PC-3 (cell line): ENCODE data around the gene ELMOD3. TPM values are rescaled to one million over a fixed set of nuclear protein-coding genes. Genes with fewer than 3 reads are reported as not detected.
"Not testable (repeated sequence)": the region's sequence is repeated elsewhere in the genome, so short reads cannot be mapped to it uniquely, and the experiment has no call there.

Experiments used
- ATAC-seq: fragments of 200-7000 bp; cut with Tn5 transposase; 2 replicates; pipeline ENCODE4 v1.9.1; 2020; ENCODE audit warnings: mild to moderate bottlenecking, moderate library complexity
- BruUV-seq: library from RNA; stranded (reverse); fragments of 400-500 nt; replicated peaks from 2 replicates; lab custom pipeline; 2021; lab: Mats Ljungman, UMichigan
- CTCF ChIA-PET: fragments of 300-600 bp; sonication (Branson Sonifier 250); formaldehyde crosslinking; loops from one replicate; lab custom pipeline; 2022; ENCODE audit warnings: antibody characterized with exemption; lab: Charles Lee
- POLR2A ChIA-PET: fragments of 300-600 bp; sonication (Branson Sonifier 250); formaldehyde crosslinking; loops from one replicate; lab custom pipeline; 2022; ENCODE audit warnings: antibody characterized with exemption; ENCODE audit not compliant: unreplicated experiment; lab: Charles Lee
- DNase-seq: peaks from one replicate; pipeline ENCODE4 v3.0.0-alpha.2; 2015
- H2AFZ ChIP-seq: fragments of 300-600 bp; sonication (generic); 2 replicates; pipeline ENCODE4 v1.6.0; 2016; ENCODE audit warnings: antibody characterized with exemption, low read length
- H3F3A ChIP-seq: fragments of 300-600 bp; sonication (generic); one replicate; pipeline ENCODE4 v1.6.0; 2017; ENCODE audit warnings: antibody characterized with exemption, low read length, control low read depth, mild to moderate bottlenecking; ENCODE audit not compliant: unreplicated experiment
- H3K27ac ChIP-seq: fragments of 300-600 bp; sonication (generic); 2 replicates; pipeline ENCODE4 v1.5.1; 2016; ENCODE audit warnings: mild to moderate bottlenecking, low read length
- H3K27me3 ChIP-seq: fragments of 300-600 bp; sonication (generic); 2 replicates; pipeline ENCODE4 v1.6.1; 2016; ENCODE audit warnings: low read length, mixed read lengths
- H3K36me3 ChIP-seq: fragments of 300-600 bp; sonication (generic); 2 replicates; pipeline ENCODE4 v1.6.1; 2016; ENCODE audit warnings: low read depth, mixed run types, low read length, mixed read lengths
- H3K4me1 ChIP-seq: fragments of 300-600 bp; sonication (generic); 2 replicates; pipeline ENCODE4 v1.5.1; 2016; ENCODE audit warnings: low read length; ENCODE audit not compliant: insufficient read depth
- H3K4me2 ChIP-seq: fragments of 300-600 bp; sonication (generic); 2 replicates; pipeline ENCODE4 v1.6.0; 2016; ENCODE audit warnings: low read length
- H3K4me3 ChIP-seq: fragments of 300-600 bp; sonication (generic); 2 replicates; pipeline ENCODE4 v1.5.1; 2016; ENCODE audit warnings: mild to moderate bottlenecking, low read length, mixed read lengths
- H3K79me2 ChIP-seq: fragments of 300-600 bp; sonication (generic); 2 replicates; pipeline ENCODE4 v1.6.1; 2017; ENCODE audit warnings: low read length, mixed read lengths
- H3K9ac ChIP-seq: fragments of 300-600 bp; sonication (generic); 2 replicates; pipeline ENCODE4 v1.6.0; 2016; ENCODE audit warnings: mild to moderate bottlenecking, low read length
- H3K9me2 ChIP-seq: fragments of 300-600 bp; sonication (generic); replicated peaks from 2 replicates; pipeline ENCODE4 v1.6.1; 2016; ENCODE audit warnings: mixed run types, low read length, mixed read lengths
- H3K9me3 ChIP-seq: fragments of 300-600 bp; sonication (generic); 2 replicates; pipeline ENCODE4 v1.6.1; 2016; ENCODE audit warnings: low read length, mixed read lengths
- H4K20me1 ChIP-seq: fragments of 300-600 bp; sonication (generic); 2 replicates; pipeline ENCODE4 v1.6.1; 2016; ENCODE audit warnings: low read length, mixed read lengths
- EZH2 ChIP-seq: fragments of 300-600 bp; sonication (generic); IDR thresholded peaks from one replicate; pipeline ENCODE4 v1.6.1; 2017; ENCODE audit warnings: antibody characterized with exemption, mild to moderate bottlenecking, low read length; ENCODE audit not compliant: unreplicated experiment
- EZH2phosphoT487 ChIP-seq: fragments of 300-600 bp; sonication (generic); IDR thresholded peaks from 2 replicates; pipeline ENCODE4 v1.6.1; 2018; ENCODE audit warnings: mild to moderate bottlenecking, antibody characterized with exemption, low read length, borderline replicate concordance
- intact Hi-C: fragments of 100-400 bp; cut with micrococcal nuclease; formaldehyde crosslinking; loops from 2 replicates; pipeline ENCODE4 v1.9.0; 2023
- total RNA-seq: library from RNA; depleted of rRNA; stranded (reverse); fragments of >200 nt; gene quantifications from 2 replicates; pipeline ENCODE4 v1.2.3, GENCODE V29; 2014
- TF ChIP-seq, protein P1 (sequence below): fragments of 300-600 bp; sonication (generic); conservative IDR thresholded peaks from 2 replicates; pipeline ENCODE4 v1.5.1; 2017; ENCODE audit warnings: antibody characterized with exemption, low read depth, mild to moderate bottlenecking, low read length

Gene ELMOD3
- total RNA-seq, 1 experiment from 2014 or later, result 19.0 TPM

DNA sequence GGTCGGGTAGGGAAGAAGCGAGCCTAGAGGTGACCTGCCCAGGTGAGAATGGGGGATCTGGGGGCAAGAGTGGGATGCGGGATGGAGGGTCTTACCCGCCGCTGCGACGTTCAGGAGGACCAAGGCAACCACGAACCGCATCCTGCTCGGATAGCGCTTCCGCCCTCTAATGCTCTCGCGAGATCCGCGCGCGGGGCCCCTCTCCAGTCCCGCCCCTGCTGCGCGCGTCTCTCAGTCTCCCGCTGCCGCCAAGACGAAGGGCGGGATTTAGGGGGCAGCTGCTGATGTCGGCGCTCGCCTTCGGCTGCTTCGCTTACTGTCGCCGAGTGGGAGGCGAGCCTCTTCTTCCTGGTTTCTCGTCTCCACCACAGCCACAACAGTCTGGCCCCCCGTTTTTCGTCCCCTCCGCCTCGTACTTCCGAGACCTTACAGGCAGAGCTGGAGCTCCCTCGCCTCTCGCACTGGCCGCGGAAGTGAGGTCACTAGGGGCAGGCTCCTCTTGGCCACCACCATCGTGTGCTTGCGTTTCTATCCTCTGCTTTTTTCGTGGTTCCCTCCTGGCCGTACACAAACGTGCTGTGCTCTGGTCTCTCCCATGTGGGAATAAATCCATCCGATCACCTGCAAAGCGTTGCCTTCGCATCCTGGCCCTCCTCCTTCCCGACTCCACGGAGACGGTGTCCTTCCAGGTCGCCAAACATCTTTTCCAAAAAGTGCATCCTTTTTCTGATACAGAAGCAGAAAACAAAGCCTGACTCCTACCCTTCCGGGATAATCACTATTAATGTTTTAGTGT is 26.5 kb upstream of the ELMOD3 start, which contains the start of gene TGOLN2:
Gene TGOLN2 (minus strand): TSS at position 168 of the 796 bp plus-strand sequence. CDS start 27 bp downstream, at position 141.
- Histone ChIP-seq H3K9ac (peak within 1 kb of the TSS; percentile 89), H3K9me3 (no peaks in the 10 kb centered on the region), H3K4me1 (peaks cover 24% of the 10 kb centered on the region), H3K36me3 (peaks cover 13% of the 10 kb centered on the region; the same call in 1 of the 2 replicates), H3K79me2 (peaks cover 53% of the 10 kb centered on the region), H3K9me2 (no peaks in the 10 kb centered on the region), H4K20me1 (peaks cover 27% of the 10 kb centered on the region), H3K27me3 (no peaks in the 10 kb centered on the region), H2AFZ (peak within 1 kb of the TSS; percentile 83), H3K4me2 (peak within 1 kb of the TSS; percentile 96), H3F3A (no peaks in the 10 kb centered on the region), H3K4me3 (peak within 1 kb of the TSS; percentile 92), H3K27ac (peak within 1 kb of the TSS; percentile 70)
- TF ChIP-seq, protein P1, sequence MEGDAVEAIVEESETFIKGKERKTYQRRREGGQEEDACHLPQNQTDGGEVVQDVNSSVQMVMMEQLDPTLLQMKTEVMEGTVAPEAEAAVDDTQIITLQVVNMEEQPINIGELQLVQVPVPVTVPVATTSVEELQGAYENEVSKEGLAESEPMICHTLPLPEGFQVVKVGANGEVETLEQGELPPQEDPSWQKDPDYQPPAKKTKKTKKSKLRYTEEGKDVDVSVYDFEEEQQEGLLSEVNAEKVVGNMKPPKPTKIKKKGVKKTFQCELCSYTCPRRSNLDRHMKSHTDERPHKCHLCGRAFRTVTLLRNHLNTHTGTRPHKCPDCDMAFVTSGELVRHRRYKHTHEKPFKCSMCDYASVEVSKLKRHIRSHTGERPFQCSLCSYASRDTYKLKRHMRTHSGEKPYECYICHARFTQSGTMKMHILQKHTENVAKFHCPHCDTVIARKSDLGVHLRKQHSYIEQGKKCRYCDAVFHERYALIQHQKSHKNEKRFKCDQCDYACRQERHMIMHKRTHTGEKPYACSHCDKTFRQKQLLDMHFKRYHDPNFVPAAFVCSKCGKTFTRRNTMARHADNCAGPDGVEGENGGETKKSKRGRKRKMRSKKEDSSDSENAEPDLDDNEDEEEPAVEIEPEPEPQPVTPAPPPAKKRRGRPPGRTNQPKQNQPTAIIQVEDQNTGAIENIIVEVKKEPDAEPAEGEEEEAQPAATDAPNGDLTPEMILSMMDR, result no peak
- TF ChIP-seq EZH2 (no peak), EZH2phosphoT487 (no peak)
- intact Hi-C loops, result loop anchor here (5.0 kb wide), 1 partner anchor 274 kb away; the partner anchor contains the start of gene TMEM150A
- ATAC-seq (peak; percentile 96), DNase-seq (peak; percentile 93)
- ChIA-PET CTCF (no interaction called here), POLR2A (no interaction called here)
- BruUV-seq, result TSS peak; percentile 92

- TF ChIP-seq EZH2, result no peak
- TF ChIP-seq, protein P1, result no peak
- TF ChIP-seq EZH2phosphoT487, result no peak
- Histone ChIP-seq H3K4me1 (peaks cover 24% of the 10 kb centered on the region), H3K9ac (peak overlapping the region; percentile 89; the same call in 1 of the 2 replicates), H3K79me2 (peaks cover 42% of the 10 kb centered on the region), H3K36me3 (peaks cover 5% of the 10 kb centered on the region; the same call in 1 of the 2 replicates), H4K20me1 (peaks cover 27% of the 10 kb centered on the region), H3K9me3 (no peaks in the 10 kb centered on the region), H3K4me2 (peak overlapping the region; percentile 96), H2AFZ (no peak overlapping the region), H3K27me3 (no peaks in the 10 kb centered on the region), H3K9me2 (no peaks in the 10 kb centered on the region), H3F3A (no peaks in the 10 kb centered on the region), H3K4me3 (no peak overlapping the region), H3K27ac (no peak overlapping the region)
- ChIA-PET CTCF (no interaction called here), POLR2A (no interaction called here)
- no peak for ATAC-seq
- intact Hi-C loops, result loop anchor here (5.0 kb wide), 1 partner anchor 273 kb away; the partner anchor contains the start of gene TMEM150A
- DNase-seq, result no peak
- no TSS peak for BruUV-seq
Measured at GRCh38 chr2:85329181-85329651, 25.4 kb upstream of the ELMOD3 start.

DNA sequence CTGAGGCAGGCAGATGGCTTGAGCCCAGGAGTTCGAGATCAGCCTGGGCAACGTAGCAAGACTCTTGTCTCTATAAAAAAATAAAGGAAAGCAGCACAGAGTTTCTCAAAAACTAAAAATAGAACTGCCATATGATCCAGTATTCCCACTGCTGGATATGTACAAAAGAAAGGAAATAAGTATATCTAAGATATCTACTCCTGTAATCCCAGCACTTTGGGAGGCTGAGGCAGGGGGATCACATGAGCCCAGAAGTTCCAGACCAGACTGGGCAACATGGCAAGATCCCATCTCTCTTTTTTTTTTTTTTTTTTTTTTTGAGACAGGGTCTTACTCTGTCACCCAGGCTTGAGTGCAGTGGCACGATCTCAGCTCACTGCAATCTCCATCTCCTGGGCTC is 24.9 kb upstream of the ELMOD3 start:
- DNase-seq, H3K4me2 ChIP-seq, H3K4me3 ChIP-seq, H3K9me2 ChIP-seq, H3K9me3 ChIP-seq, H3K27me3 ChIP-seq, H3F3A ChIP-seq, H3K27ac ChIP-seq, POLR2A ChIA-PET, H3K9ac ChIP-seq, H3K36me3 ChIP-seq, H2AFZ ChIP-seq, CTCF ChIA-PET, BruUV-seq, ATAC-seq: not testable (repeated sequence)
- Histone ChIP-seq H3K4me1 (peaks cover 21% of the 10 kb centered on the region), H4K20me1 (peaks cover 25% of the 10 kb centered on the region), H3K79me2 (peaks cover 37% of the 10 kb centered on the region)
- intact Hi-C loops, result loop anchor here (5.0 kb wide), 1 partner anchor 273 kb away; the partner anchor contains the start of gene TMEM150A
